HG03457 (cell line): ENCODE measurements around the gene HEATR5B.
"Not testable (repeated sequence)": the region's sequence is repeated elsewhere in the genome, so short reads cannot be mapped to it uniquely, and the experiment has no call there.

Experiments used
- ATAC-seq: cut with Tn5 transposase; IDR thresholded peaks from one replicate; pipeline ENCODE4 v1.9.1; 2021; ENCODE audit warnings: moderate number of reproducible peaks; ENCODE audit not compliant: unreplicated experiment

HEATR5B gene

DNA sequence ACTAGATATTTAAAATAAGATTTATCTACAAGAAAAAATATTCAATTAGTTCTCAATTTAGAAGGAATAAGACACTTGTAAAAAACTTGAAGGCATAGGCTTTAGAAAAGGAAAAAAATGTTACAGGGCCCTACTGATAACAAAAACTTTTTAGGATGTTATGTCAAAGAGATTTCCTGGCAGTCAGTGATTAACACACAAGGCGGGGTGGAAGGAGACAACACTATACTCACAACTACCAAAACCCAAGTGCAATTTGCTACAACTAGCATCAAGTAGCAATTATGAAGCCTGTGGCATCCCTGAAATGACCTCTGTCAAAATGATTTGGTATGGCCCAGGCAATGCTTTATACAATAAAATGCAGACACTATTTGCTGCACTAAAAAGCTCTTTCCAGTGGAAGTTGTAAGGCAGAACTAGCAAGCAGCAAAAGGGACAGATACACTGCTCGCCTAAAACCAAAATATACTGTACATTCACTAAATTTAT lies 133.1 kb downstream of the HEATR5B start:
- ATAC-seq = no peak

DNA sequence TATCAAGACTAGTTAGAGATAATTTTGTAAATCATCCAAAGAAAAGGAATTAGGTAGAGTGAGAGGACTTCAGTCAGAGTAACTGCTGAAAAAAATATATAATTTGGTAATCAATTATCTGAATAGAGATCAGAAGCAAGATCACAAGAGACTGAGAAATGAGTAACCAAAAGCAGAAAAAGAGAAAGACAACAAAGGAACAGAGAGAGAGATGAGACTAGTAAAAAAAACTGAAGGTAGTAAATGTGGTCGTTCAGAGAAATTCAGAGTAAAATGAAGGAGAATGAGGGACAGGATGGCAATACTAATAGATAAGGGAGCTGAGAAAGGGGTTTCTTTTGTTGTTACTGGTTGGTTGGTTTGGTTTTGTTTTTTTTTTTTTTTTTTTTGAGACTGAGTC lies 134.3 kb downstream of the HEATR5B start:
- ATAC-seq = no peak

DNA sequence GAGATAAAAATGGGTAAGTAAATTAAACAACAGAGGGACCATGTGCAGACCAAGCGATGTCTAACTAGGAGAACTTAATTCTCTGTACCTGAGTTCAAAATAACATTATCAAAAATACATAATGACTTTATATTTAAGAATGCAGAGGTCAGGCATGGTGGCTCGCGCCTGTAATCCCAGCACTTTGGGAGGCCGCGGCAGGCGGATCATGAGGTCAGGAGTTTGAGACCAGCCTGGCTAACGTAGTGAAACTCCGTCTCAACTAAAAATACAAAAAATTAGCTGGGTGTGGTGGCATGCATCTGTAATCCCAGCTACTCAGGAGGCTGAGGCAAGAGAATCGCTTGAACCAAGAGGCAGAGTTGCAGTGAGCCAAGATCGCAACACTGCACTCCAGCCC lies 138.9 kb downstream of the HEATR5B start:
- not testable (repeated sequence) for ATAC-seq

DNA sequence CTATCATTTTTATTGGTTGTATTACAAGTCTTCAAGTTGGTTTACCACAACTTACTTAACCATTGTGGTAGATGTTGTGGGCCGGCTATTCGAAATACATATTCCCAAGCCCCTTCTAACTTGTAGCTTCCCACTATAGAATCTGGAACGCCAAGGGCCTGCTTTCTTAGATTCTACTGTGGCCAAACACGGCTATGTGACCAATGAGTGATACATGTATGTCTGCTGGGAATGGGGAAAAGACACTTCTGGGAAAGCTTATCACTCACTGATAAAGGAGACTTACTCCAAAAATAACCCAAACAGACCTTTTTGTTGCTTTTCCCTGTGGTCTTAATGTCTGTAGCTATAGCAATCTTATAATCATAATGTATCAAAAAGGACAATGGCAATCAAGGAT lies 142.3 kb downstream of the HEATR5B start:
- no peak for ATAC-seq

DNA sequence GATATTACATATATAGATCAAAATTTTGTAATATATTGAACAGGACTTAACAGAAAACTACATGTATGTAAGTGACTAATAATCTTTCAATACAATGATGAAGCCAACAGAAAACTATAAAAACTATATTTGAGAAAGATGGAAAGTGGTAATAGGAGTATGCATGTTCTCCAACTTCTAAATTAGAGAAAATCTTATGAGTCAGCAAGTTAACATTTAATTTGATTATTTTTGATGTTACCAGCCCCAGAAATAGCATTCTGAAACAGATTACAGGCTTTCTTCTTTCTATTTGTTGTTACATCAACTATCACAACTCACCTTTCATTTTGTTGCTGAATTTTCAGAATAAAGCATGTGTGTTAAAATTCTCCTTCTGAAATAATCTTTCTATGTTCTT lies 147.6 kb downstream of the HEATR5B start:
- ATAC-seq = not testable (repeated sequence)

DNA sequence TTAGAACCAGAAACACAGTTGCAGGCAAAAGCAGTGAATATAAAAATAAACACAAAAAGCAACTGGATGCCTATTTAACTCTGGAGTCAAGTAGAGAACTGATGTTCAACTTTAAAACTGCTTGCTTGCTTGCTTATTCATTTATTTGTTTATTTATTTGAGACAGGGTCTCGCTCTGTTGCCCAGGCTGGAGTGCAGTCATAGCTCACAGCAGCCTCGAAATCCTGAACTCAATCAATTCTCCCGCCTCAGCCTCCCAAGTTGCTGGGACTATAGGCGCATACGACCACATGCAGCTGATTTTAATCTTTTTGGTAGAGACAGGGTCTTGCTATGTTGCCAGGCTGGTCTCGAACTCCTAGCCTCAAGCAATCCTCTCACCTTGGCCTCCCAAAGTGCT lies 152.5 kb downstream of the HEATR5B start:
- ATAC-seq = not testable (repeated sequence)
